IMR-90 (cell line): ENCODE data around the gene ST6GALNAC3. TPM values are rescaled to one million over a fixed set of nuclear protein-coding genes. Genes with fewer than 3 reads are reported as not detected.

Experiments
- ATAC-seq: fragments of 200-7000 bp; cut with Tn5 transposase; 2 replicates; pipeline ENCODE4 v1.9.1; 2020; ENCODE audit warnings: low read depth, mild to moderate bottlenecking, moderate library complexity
- BruUV-seq: library from RNA; stranded (reverse); fragments of 400-500 nt; replicated peaks from 2 replicates; lab custom pipeline; 2021; lab: Mats Ljungman, UMichigan
- CTCF ChIA-PET: fragments of 300-600 bp; formaldehyde crosslinking; extraction: SDS; loops from one replicate; lab custom pipeline; 2021; ENCODE audit warnings: antibody characterized with exemption; lab: Yijun Ruan, JAX
- POLR2A ChIA-PET: fragments of 300-600 bp; sonication (Branson Sonifier 250); formaldehyde crosslinking; loops from one replicate; lab custom pipeline; 2022; ENCODE audit warnings: antibody characterized with exemption; ENCODE audit not compliant: unreplicated experiment; lab: Charles Lee
- DNase-seq: peaks from one replicate; pipeline ENCODE4 v3.0.0; 2013
- H2AFZ ChIP-seq: replicated peaks from 2 replicates; pipeline ENCODE3; 2013; ENCODE audit warnings: low read length, mild to moderate bottlenecking; ENCODE audit not compliant: poor library complexity
- H2AK5ac ChIP-seq: 2 replicates; pipeline ENCODE4 v1.6.1; 2013; ENCODE audit warnings: low read depth, low read length, inconsistent platforms
- H2AK9ac ChIP-seq: replicated peaks from 2 replicates; pipeline ENCODE3; 2013; ENCODE audit warnings: mild to moderate bottlenecking, low read depth, low read length, moderate library complexity; ENCODE audit not compliant: poor library complexity
- H2BK120ac ChIP-seq: 2 replicates; pipeline ENCODE4 v1.6.1; 2013; ENCODE audit warnings: low read depth, low read length, inconsistent platforms
- H2BK15ac ChIP-seq: 3 replicates; pipeline ENCODE4 v1.6.1; 2013; ENCODE audit warnings: low read depth, low read length, inconsistent platforms
- H2BK20ac ChIP-seq: 2 replicates; pipeline ENCODE4 v1.6.1; 2013; ENCODE audit warnings: low read depth, mild to moderate bottlenecking, inconsistent platforms, low read length, moderate library complexity
- H2BK5ac ChIP-seq: 2 replicates; pipeline ENCODE4 v1.6.1; 2013; ENCODE audit warnings: mild to moderate bottlenecking, low read depth, low read length, inconsistent platforms; ENCODE audit not compliant: poor library complexity, severe bottlenecking
- H3K14ac ChIP-seq: replicated peaks from 2 replicates; pipeline ENCODE4 v1.6.1; 2013; ENCODE audit warnings: low read depth, low read length, inconsistent platforms
- H3K18ac ChIP-seq: 2 replicates; pipeline ENCODE4 v1.6.1; 2013; ENCODE audit warnings: low read depth, low read length, control low read depth
- H3K23ac ChIP-seq: 2 replicates; pipeline ENCODE4 v1.6.1; 2013; ENCODE audit warnings: low read depth, low read length, inconsistent platforms
- H3K27ac ChIP-seq: 2 replicates; pipeline ENCODE4 v1.5.1; 2013; ENCODE audit warnings: mild to moderate bottlenecking, control low read depth, low read length; ENCODE audit not compliant: insufficient read depth
- H3K27me3 ChIP-seq: 2 replicates; pipeline ENCODE4 v1.6.1; 2013; ENCODE audit warnings: low read length; ENCODE audit not compliant: control insufficient read depth, insufficient read depth
- H3K36me3 ChIP-seq: 2 replicates; pipeline ENCODE4 v1.6.1; 2013; ENCODE audit warnings: low read length, mixed read lengths; ENCODE audit not compliant: control insufficient read depth, insufficient read depth
- H3K4ac ChIP-seq: 2 replicates; pipeline ENCODE4 v1.6.1; 2013; ENCODE audit warnings: low read depth, low read length, inconsistent platforms
- H3K4me1 ChIP-seq: 2 replicates; pipeline ENCODE4 v1.6.1; 2013; ENCODE audit warnings: low read length, mixed read lengths; ENCODE audit not compliant: control insufficient read depth, insufficient read depth
- H3K4me2 ChIP-seq: 2 replicates; pipeline ENCODE4 v1.6.1; 2013; ENCODE audit warnings: low read depth, mild to moderate bottlenecking, control low read depth, low read length, moderate library complexity
- H3K4me3 ChIP-seq: 2 replicates; pipeline ENCODE4 v1.5.1; 2013; ENCODE audit warnings: low read depth, mild to moderate bottlenecking, control low read depth, low read length, moderate library complexity; ENCODE audit not compliant: insufficient read depth
- H3K56ac ChIP-seq: 2 replicates; pipeline ENCODE4 v1.6.1; 2013; ENCODE audit warnings: low read length, inconsistent platforms; ENCODE audit not compliant: insufficient read depth; ENCODE audit errors: extremely low read depth
- H3K79me1 ChIP-seq, 2 experiments: 2 replicates each; pipeline ENCODE4 v1.6.1; 2013; ENCODE audit warnings: low read length in 2 of 2, inconsistent platforms in 1 of 2, low read depth in 1 of 2
- H3K9ac ChIP-seq: 2 replicates; pipeline ENCODE4 v1.6.1; 2013; ENCODE audit warnings: low read depth, low read length, control low read depth
- H3K9me1 ChIP-seq: 2 replicates; pipeline ENCODE4 v1.6.1; 2013; ENCODE audit warnings: low read length, inconsistent platforms; ENCODE audit not compliant: insufficient read depth
- H3K9me3 ChIP-seq: 2 replicates; pipeline ENCODE4 v1.6.1; 2013; ENCODE audit warnings: low read length; ENCODE audit not compliant: control insufficient read depth, insufficient read depth
- H4K20me1 ChIP-seq: 2 replicates; pipeline ENCODE4 v1.6.1; 2013; ENCODE audit warnings: low read length, inconsistent platforms; ENCODE audit not compliant: insufficient read depth
- H4K5ac ChIP-seq: 2 replicates; pipeline ENCODE4 v1.6.1; 2013; ENCODE audit warnings: mild to moderate bottlenecking, low read depth, low read length, control low read depth
- H4K8ac ChIP-seq, 2 experiments: 2 replicates each; pipeline ENCODE4 v1.6.1; 2013; ENCODE audit warnings: low read depth in 2 of 2, low read length in 2 of 2, control low read depth in 1 of 2, inconsistent platforms in 1 of 2
- H4K91ac ChIP-seq: 2 replicates; pipeline ENCODE4 v1.6.1; 2013; ENCODE audit warnings: low read depth, low read length, inconsistent platforms; ENCODE audit not compliant: insufficient read depth
- CEBPB ChIP-seq: IDR thresholded peaks from 2 replicates; pipeline ENCODE4 v1.6.1; 2012; ENCODE audit warnings: low read depth, low read length, improper control_type of control experiment
- CHD1 ChIP-seq: IDR thresholded peaks from 2 replicates; pipeline ENCODE4 v1.6.1; 2012; ENCODE audit warnings: low read depth, low read length, improper control_type of control experiment
- ELK1 ChIP-seq: fragments of 150-350 bp; IDR thresholded peaks from 2 replicates; pipeline ENCODE4 v1.6.1; 2016; ENCODE audit warnings: low read depth, mild to moderate bottlenecking, low read length, moderate library complexity, borderline replicate concordance
- MAFK ChIP-seq: IDR thresholded peaks from 2 replicates; pipeline ENCODE4 v1.6.1; 2012; ENCODE audit warnings: low read depth, low read length, improper control_type of control experiment
- MAZ ChIP-seq: IDR thresholded peaks from 2 replicates; pipeline ENCODE4 v1.6.1; 2012; ENCODE audit warnings: low read depth, mild to moderate bottlenecking, low read length, improper control_type of control experiment, moderate library complexity, borderline replicate concordance
- POLR2A ChIP-seq: IDR thresholded peaks from 2 replicates; pipeline ENCODE4 v1.6.1; 2012; ENCODE audit warnings: mild to moderate bottlenecking, low read depth, low read length
- RFX5 ChIP-seq: IDR thresholded peaks from 2 replicates; pipeline ENCODE4 v1.8.0; 2012; ENCODE audit warnings: low read depth, mild to moderate bottlenecking, low read length, moderate library complexity
- USF2 ChIP-seq: fragments of 150-350 bp; IDR thresholded peaks from 2 replicates; pipeline ENCODE4 v1.6.1; 2017; ENCODE audit warnings: mild to moderate bottlenecking, antibody characterized with exemption, low read length, low read depth
- WGBS, 2 experiments: methylation state at CpG; one replicate each; pipeline versions ENCODE4 v1.1.5 to v1.1.7; 2013; ENCODE audit warnings: missing lambda C conversion rate in 2 of 2; ENCODE audit not compliant: insufficient read length in 1 of 2; ENCODE audit errors: extremely low coverage in 2 of 2; 5-methylcytosine and 5-hydroxymethylcytosine counted together
- dilution Hi-C: fragments of 300-500 bp; cut with HindIII; formaldehyde crosslinking; loops from one replicate; pipeline ENCODE4 v1.14.3; 2018; ENCODE audit warnings: low sequenced_read_pairs; ENCODE audit not compliant: unreplicated experiment
- in situ Hi-C: fragments of 300-500 bp; cut with MboI; formaldehyde crosslinking; loops from 3 replicates; pipeline ENCODE4 v1.14.3; 2019; ENCODE audit warnings: low sequenced_read_pairs, inconsistent platforms, mixed read lengths
- intact Hi-C: fragments of 100-400 bp; cut with micrococcal nuclease; formaldehyde crosslinking; loops from 2 replicates; pipeline ENCODE4 v1.10.0; 2022
- polyA plus RNA-seq, 3 experiments: library from polyadenylated mRNA; depleted of rRNA; stranded (reverse); fragments of >200 nt; gene quantifications; 2 replicates each; pipeline ENCODE4 v1.2.3, GENCODE V29; 2012; ENCODE audit warnings: low replicate concordance in 1 of 3
- total RNA-seq: library from RNA; depleted of rRNA; stranded (reverse); fragments of >200 nt; gene quantifications from 2 replicates; pipeline ENCODE4 v1.2.3, GENCODE V29; 2012

The ST6GALNAC3 gene
- total and polyA plus RNA-seq, 2 of the 4 experiments (the other 2 are of a cell fraction) = 0.65 to 1.3 TPM

- dilution Hi-C loops (no loop called here), in situ Hi-C loops (no loop called here)
These were observed 605.1 kb downstream of the ST6GALNAC3 start for GRCh38 chr1:76679534-76680152.

More at GRCh38 chr1:76679534-76680152, 605.1 kb downstream of the ST6GALNAC3 start:
- TF ChIP-seq ELK1 = no peak
- no peak for TF ChIP-seq USF2
- no peak for TF ChIP-seq CHD1
- no peak for TF ChIP-seq MAFK
- no peak for TF ChIP-seq MAZ
- no peak for TF ChIP-seq CEBPB
- no peak for TF ChIP-seq POLR2A
- no peak for TF ChIP-seq RFX5
- Histone ChIP-seq H3K23ac (no peak overlapping the region), H2BK5ac (no peak overlapping the region), H3K4ac (no peak overlapping the region), H3K27me3 (no peaks in the 10 kb centered on the region), H3K4me1 (no peaks in the 10 kb centered on the region), H4K20me1 (no peaks in the 10 kb centered on the region), H2BK20ac (no peak overlapping the region), H3K56ac (no peak overlapping the region), H3K18ac (no peak overlapping the region), H2AK9ac (no peak overlapping the region), H2BK120ac (no peak overlapping the region), H3K4me3 (no peak overlapping the region), H3K4me2 (no peak overlapping the region), H2AFZ (no peak overlapping the region), H3K14ac (no peak overlapping the region), H3K27ac (no peak overlapping the region), H3K79me1 (no peaks in the 10 kb centered on the region), H3K9ac (no peak overlapping the region), H3K9me1 (no peaks in the 10 kb centered on the region), H3K36me3 (no peaks in the 10 kb centered on the region), H2BK15ac (no peak overlapping the region), H3K9me3 (no peaks in the 10 kb centered on the region), H4K91ac (no peak overlapping the region), H4K5ac (no peak overlapping the region), H4K8ac (no peak overlapping the region), H2AK5ac (no peak overlapping the region)
- intact Hi-C loops = no loop called here
- ATAC-seq = no peak
- WGBS, 2 experiments = 60% methylated on average over 1 of the region's 8 CpGs; no CpG with 5 or more reads in 1 of the 2 experiments
- POLR2A ChIA-PET = no interaction called here
- no TSS peak for BruUV-seq
- DNase-seq = no peak
- CTCF ChIA-PET = no interaction called here
